ENCODE results near the gene NEURL3. TPM values are rescaled to one million over a fixed set of nuclear protein-coding genes. Genes with fewer than 3 reads are reported as not detected.

Gene NEURL3
- total and polyA plus RNA-seq, 9 of the 15 experiments (the other 6 are each of a cell fraction or from before 2014, with no cell fraction given) = not detected

GRCh38 chr2:96507957-96508520 lies 2.9 kb upstream of the NEURL3 start (continued):
- no peak for TF ChIP-seq ETV1 (tag; conservative IDR thresholded peaks at IDR 0.05; ENCODE audit: low read depth)
- TF ChIP-seq BCOR (IDR thresholded peaks at IDR 0.05) = 0 out of 2 replicates have a peak, but pooled peaks have one; percentile 16
- TF ChIP-seq NEUROD1 (IDR thresholded peaks at IDR 0.05; ENCODE audit: borderline replicate concordance, low read depth, low read length, partially characterized antibody) = no peak
- no peak for TF ChIP-seq JUNB (CRISPR knock-in tag; conservative IDR thresholded peaks at IDR 0.05)
- no peak for TF ChIP-seq KDM2B (CRISPR knock-in tag; IDR thresholded peaks at IDR 0.05)
- TF ChIP-seq MAFK (IDR thresholded peaks at IDR 0.05; ENCODE audit: low read length) = no peak
- TF ChIP-seq STAG1 (CRISPR knock-in tag; IDR thresholded peaks at IDR 0.05; ENCODE audit: borderline replicate concordance) = peak; percentile 84; the same call in 1 of the 2 replicates
- TF ChIP-seq MCM5 (IDR thresholded peaks at IDR 0.05; ENCODE audit: low read depth) = no peak
- TF ChIP-seq SP1 (CRISPR knock-in tag; IDR thresholded peaks at IDR 0.05) = peak; percentile 50; the same call in 1 of the 2 replicates
- no peak for TF ChIP-seq RBM15 (IDR thresholded peaks at IDR 0.05; ENCODE audit: insufficient read depth, low read length)
- peak; percentile 57; the same call in 1 of the 2 replicates for TF ChIP-seq REST (IDR thresholded peaks at IDR 0.05; ENCODE audit: borderline replicate concordance)
- TF ChIP-seq REST (CRISPR knock-in tag; IDR thresholded peaks at IDR 0.05; ENCODE audit: low read depth) = no peak
- 0 out of 2 replicates have a peak, but pooled peaks have one; percentile 26 for TF ChIP-seq MYNN (IDR thresholded peaks at IDR 0.05)
- no peak for TF ChIP-seq MYNN (CRISPR knock-in tag; IDR thresholded peaks at IDR 0.05)
- TF ChIP-seq ATF7 (IDR thresholded peaks at IDR 0.05) = peak; percentile 44; the same call in 1 of the 2 replicates
- peak; percentile 72 to 94 for TF ChIP-seq MAZ (CRISPR knock-in tag; conservative IDR thresholded peaks at IDR 0.05 in 1 of 2, IDR thresholded peaks at IDR 0.05 in 1 of 2)
- 0 out of 2 replicates have a peak, but pooled peaks have one; percentile 29 for TF ChIP-seq DEAF1 (CRISPR knock-in tag; IDR thresholded peaks at IDR 0.05)
- TF ChIP-seq ELK1 (CRISPR knock-in tag; IDR thresholded peaks at IDR 0.05) = no peak
- TF ChIP-seq RAD21 (CRISPR knock-in tag; conservative IDR thresholded peaks at IDR 0.05 in 1 of 2, IDR thresholded peaks at IDR 0.05 in 1 of 2) = peak; percentile 76 to 82

All from K562 (cell line).